Glutamatergic neuron (in vitro differentiated cells): ENCODE data around the gene MICAL3. TPM values are rescaled to one million over a fixed set of nuclear protein-coding genes. Genes with fewer than 3 reads are reported as not detected.

Source experiments
- DNase-seq: peaks from one replicate; pipeline ENCODE4 v3.0.0; 2022
- H3K27ac Mint-ChIP-seq: one replicate; pipeline ENCODE4 v1.8.0; 2020; ENCODE audit warnings: mild to moderate bottlenecking, mixed read lengths, inconsistent platforms; ENCODE audit not compliant: unreplicated experiment
- H3K27me3 Mint-ChIP-seq: one replicate; pipeline ENCODE4 v1.8.0; 2020; ENCODE audit warnings: mild to moderate bottlenecking, moderate library complexity, mixed read lengths, inconsistent platforms; ENCODE audit not compliant: unreplicated experiment
- H3K36me3 Mint-ChIP-seq: one replicate; pipeline ENCODE4 v1.8.0; 2020; ENCODE audit warnings: mild to moderate bottlenecking, mixed read lengths, inconsistent platforms; ENCODE audit not compliant: unreplicated experiment
- H3K4me1 Mint-ChIP-seq: one replicate; pipeline ENCODE4 v1.8.0; 2020; ENCODE audit warnings: mild to moderate bottlenecking, low read depth, mixed read lengths, inconsistent platforms; ENCODE audit not compliant: unreplicated experiment
- H3K4me3 Mint-ChIP-seq: one replicate; pipeline ENCODE4 v1.8.0; 2020; ENCODE audit warnings: mild to moderate bottlenecking, mixed read lengths, inconsistent platforms; ENCODE audit not compliant: unreplicated experiment
- H3K9me3 Mint-ChIP-seq: one replicate; pipeline ENCODE4 v1.8.0; 2020; ENCODE audit warnings: mild to moderate bottlenecking, moderate library complexity, mixed read lengths, inconsistent platforms; ENCODE audit not compliant: unreplicated experiment
- CTCF ChIP-seq: fragments of 200-600 bp; sonication (generic); IDR thresholded peaks from one replicate; pipeline ENCODE4 v1.5.0; 2021; ENCODE audit not compliant: partially characterized antibody, unreplicated experiment
- total RNA-seq: library from RNA; stranded (reverse); fragmentation: NEBNext Ultra II Directional; extraction: Animal tissue kit (Norgen Biotek cat#: 25700); gene quantifications from one replicate; pipeline ENCODE4 v1.2.1, GENCODE V29; 2021; ENCODE audit not compliant: unreplicated experiment

MICAL3 gene
- total RNA-seq, 1 donor from 2014 or later: 132 TPM

DNA sequence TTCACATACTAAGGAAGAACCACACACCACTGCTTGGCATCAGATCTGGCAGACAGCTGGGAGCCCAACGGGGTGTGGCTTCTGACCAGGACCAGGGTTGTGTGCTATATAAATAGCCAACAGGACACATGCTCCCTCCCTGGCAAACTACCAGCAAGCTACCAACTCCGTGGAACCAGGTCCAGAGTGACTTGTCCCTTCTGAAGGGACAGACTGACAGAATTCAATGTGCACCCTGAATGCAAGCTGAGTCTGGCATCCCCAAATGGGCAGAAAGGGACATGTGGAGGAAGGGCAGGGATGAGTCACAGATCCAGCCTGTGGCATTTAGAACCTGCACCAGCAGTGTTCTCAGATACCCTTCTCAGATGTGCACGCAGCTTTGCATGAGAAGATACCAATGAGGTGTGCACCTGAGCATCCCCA lies 92.9 kb downstream of the MICAL3 start:
- peaks cover 2% of the 10 kb centered on the region for H3K27me3 Mint-ChIP-seq
- no peak for DNase-seq
- peaks cover 15% of the 10 kb centered on the region for H3K9me3 Mint-ChIP-seq
- no peak overlapping the region for H3K27ac Mint-ChIP-seq
- H3K36me3 Mint-ChIP-seq: peaks cover 16% of the 10 kb centered on the region
- H3K4me1 Mint-ChIP-seq: peaks cover 17% of the 10 kb centered on the region
- H3K4me3 Mint-ChIP-seq: no peak overlapping the region
- TF ChIP-seq CTCF: no peak

- Mint-ChIP-seq H3K9me3 (peaks cover 13% of the 10 kb centered on the region), H3K27me3 (peaks cover 2% of the 10 kb centered on the region), H3K27ac (no peak overlapping the region), H3K4me1 (peaks cover 22% of the 10 kb centered on the region), H3K36me3 (peaks cover 16% of the 10 kb centered on the region), H3K4me3 (no peak overlapping the region)
- no peak for TF ChIP-seq CTCF
- DNase-seq: no peak
Measured at GRCh38 chr22:17930455-17931313, 93.7 kb downstream of the MICAL3 start.

GRCh38 chr22:17929909-17930308 lies 94.5 kb downstream of the MICAL3 start:
- Mint-ChIP-seq H3K4me3 (no peak overlapping the region), H3K27ac (peak overlapping the region; percentile 22), H3K9me3 (peaks cover 12% of the 10 kb centered on the region), H3K27me3 (no peaks in the 10 kb centered on the region), H3K4me1 (peaks cover 22% of the 10 kb centered on the region), H3K36me3 (peaks cover 16% of the 10 kb centered on the region)
- DNase-seq: no peak
- TF ChIP-seq CTCF: no peak

- DNase-seq: no peak
- Mint-ChIP-seq H3K4me3 (no peak overlapping the region), H3K9me3 (peaks cover 10% of the 10 kb centered on the region), H3K36me3 (peaks cover 7% of the 10 kb centered on the region), H3K4me1 (peaks cover 20% of the 10 kb centered on the region), H3K27ac (no peak overlapping the region), H3K27me3 (no peaks in the 10 kb centered on the region)
- no peak for TF ChIP-seq CTCF
Measured at GRCh38 chr22:17928391-17928790, 96.0 kb downstream of the MICAL3 start.

- H3K27ac Mint-ChIP-seq: no peak overlapping the region
- peaks cover 8% of the 10 kb centered on the region for H3K9me3 Mint-ChIP-seq
- TF ChIP-seq CTCF: no peak
- H3K4me3 Mint-ChIP-seq: no peak overlapping the region
- no peak for DNase-seq
- H3K36me3 Mint-ChIP-seq: peaks cover 4% of the 10 kb centered on the region
- H3K4me1 Mint-ChIP-seq: peaks cover 24% of the 10 kb centered on the region
- H3K27me3 Mint-ChIP-seq: peaks cover 4% of the 10 kb centered on the region
Measured at GRCh38 chr22:17927062-17927461, 97.3 kb downstream of the MICAL3 start.
